Large intestine (tissue), 3 donors: ENCODE measurements around the gene CDK19. TPM values are rescaled to one million over a fixed set of nuclear protein-coding genes. Genes with fewer than 3 reads are reported as not detected.
A peak's percentile ranks its signal among the peaks of the same experiment; 100 is the strongest.
"Not testable (repeated sequence)": the region's sequence is repeated elsewhere in the genome, so short reads cannot be mapped to it uniquely, and the experiment has no call there.

Experiments used
- DNase-seq, 2 donors: peaks; one replicate each; pipeline versions ENCODE4 v3.0.0 to v3.0.0-alpha.2; 2013
- H3K27ac ChIP-seq: one replicate; pipeline ENCODE4 v1.5.1; 2013; ENCODE audit warnings: low read length
- H3K27me3 ChIP-seq: 2 replicates; pipeline ENCODE4 v1.6.1; 2013; ENCODE audit warnings: low read length; ENCODE audit not compliant: control insufficient read depth, insufficient read depth
- H3K36me3 ChIP-seq: 2 replicates; pipeline ENCODE4 v1.6.1; 2013; ENCODE audit warnings: low read length; ENCODE audit not compliant: control insufficient read depth, insufficient read depth
- H3K4me1 ChIP-seq: one replicate; pipeline ENCODE4 v1.6.1; 2013; ENCODE audit warnings: low read length; ENCODE audit not compliant: control insufficient read depth, insufficient read depth
- H3K4me3 ChIP-seq: one replicate; pipeline ENCODE4 v1.5.1; 2013; ENCODE audit warnings: low read length
- H3K9me3 ChIP-seq: one replicate; pipeline ENCODE4 v1.6.1; 2013; ENCODE audit warnings: mild to moderate bottlenecking, low read depth, low read length, moderate library complexity; ENCODE audit not compliant: control insufficient read depth
- WGBS: methylation state at CpG from one replicate; pipeline ENCODE4 v1.1.5; 2013; ENCODE audit warnings: low lambda C conversion rate; ENCODE audit not compliant: insufficient coverage; 5-methylcytosine and 5-hydroxymethylcytosine counted together
- polyA plus RNA-seq: library from polyadenylated mRNA; unstranded; fragments of 120-200 nt; gene quantifications from one replicate; pipeline ENCODE4 v1.2.1, GENCODE V29; 2013

The CDK19 gene
- polyA plus RNA-seq, 1 donor = 18.3 TPM

- peak in 1 of 2 donors; percentile 50 for DNase-seq
- Histone ChIP-seq H3K27me3 (no peaks in the 10 kb centered on the region), H3K4me1 (no peaks in the 10 kb centered on the region), H3K36me3 (peaks cover 4% of the 10 kb centered on the region), H3K9me3 (peaks cover 13% of the 10 kb centered on the region), H3K4me3 (no peak overlapping the region), H3K27ac (peak overlapping the region; percentile 43)
- WGBS = 40% methylated on average over 1 of the region's 4 CpGs
These were observed 76.3 kb downstream of the CDK19 start for GRCh38 chr6:110738899-110739365.

- no peak overlapping the region for H3K4me3 ChIP-seq
- H3K4me1 ChIP-seq = no peaks in the 10 kb centered on the region
- DNase-seq = no peak
- H3K9me3 ChIP-seq = no peaks in the 10 kb centered on the region
- peaks cover 2% of the 10 kb centered on the region for H3K36me3 ChIP-seq
- WGBS = no CpG with 5 or more reads among the region's 4 CpGs
- no peak overlapping the region for H3K27ac ChIP-seq
- H3K27me3 ChIP-seq = no peaks in the 10 kb centered on the region
These were observed 79.6 kb downstream of the CDK19 start for GRCh38 chr6:110735666-110736065.

DNA sequence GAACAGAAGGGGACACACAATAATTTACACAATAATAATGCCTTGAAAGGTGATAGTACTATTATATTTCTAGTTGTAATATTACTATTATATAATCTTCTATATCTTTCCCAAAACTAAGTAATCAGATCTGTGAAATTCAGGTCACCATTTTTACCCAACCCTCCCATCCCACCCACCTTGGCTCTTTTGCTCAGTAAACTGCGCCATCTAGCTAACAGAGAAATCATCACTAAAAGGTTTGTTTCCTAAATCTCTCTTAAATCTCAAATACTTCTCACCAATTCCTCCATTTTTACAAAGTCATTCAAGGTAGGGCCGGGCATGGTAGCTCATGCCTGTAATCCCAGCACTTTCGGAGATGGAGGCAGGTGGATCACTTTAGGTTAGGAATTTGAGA, 83.4 kb downstream of the CDK19 start:
- Histone ChIP-seq H3K4me3 (no peak overlapping the region), H3K27me3 (no peaks in the 10 kb centered on the region), H3K9me3 (no peaks in the 10 kb centered on the region), H3K4me1 (no peaks in the 10 kb centered on the region), H3K36me3 (peaks cover 2% of the 10 kb centered on the region), H3K27ac (no peak overlapping the region)
- no CpG with 5 or more reads among the region's 3 CpGs for WGBS
- DNase-seq = no peak

GRCh38 chr6:110731196-110731595, 84.1 kb downstream of the CDK19 start:
- peaks cover 2% of the 10 kb centered on the region for H3K36me3 ChIP-seq
- no peak overlapping the region for H3K4me3 ChIP-seq
- no peaks in the 10 kb centered on the region for H3K4me1 ChIP-seq
- WGBS = 96% methylated on average over 4 of the region's 4 CpGs
- no peaks in the 10 kb centered on the region for H3K9me3 ChIP-seq
- H3K27ac ChIP-seq = no peak overlapping the region
- no peak for DNase-seq
- H3K27me3 ChIP-seq = no peaks in the 10 kb centered on the region

GRCh38 chr6:110728501-110728900, 86.8 kb downstream of the CDK19 start:
- Histone ChIP-seq H3K9me3 (no peaks in the 10 kb centered on the region), H3K4me1 (no peaks in the 10 kb centered on the region), H3K36me3 (no peaks in the 10 kb centered on the region), H3K4me3 (no peak overlapping the region), H3K27me3 (no peaks in the 10 kb centered on the region), H3K27ac (no peak overlapping the region)
- DNase-seq = no peak
- WGBS = 83% methylated on average over 1 of the region's 1 CpG

GRCh38 chr6:110723017-110723416, 92.3 kb downstream of the CDK19 start:
- Histone ChIP-seq H3K27ac (no peak overlapping the region), H3K4me3 (no peak overlapping the region), H3K9me3 (no peaks in the 10 kb centered on the region), H3K27me3 (no peaks in the 10 kb centered on the region), H3K4me1 (no peaks in the 10 kb centered on the region), H3K36me3 (peaks cover 3% of the 10 kb centered on the region)
- no CpG with 5 or more reads among the region's 3 CpGs for WGBS
- DNase-seq = no peak

DNA sequence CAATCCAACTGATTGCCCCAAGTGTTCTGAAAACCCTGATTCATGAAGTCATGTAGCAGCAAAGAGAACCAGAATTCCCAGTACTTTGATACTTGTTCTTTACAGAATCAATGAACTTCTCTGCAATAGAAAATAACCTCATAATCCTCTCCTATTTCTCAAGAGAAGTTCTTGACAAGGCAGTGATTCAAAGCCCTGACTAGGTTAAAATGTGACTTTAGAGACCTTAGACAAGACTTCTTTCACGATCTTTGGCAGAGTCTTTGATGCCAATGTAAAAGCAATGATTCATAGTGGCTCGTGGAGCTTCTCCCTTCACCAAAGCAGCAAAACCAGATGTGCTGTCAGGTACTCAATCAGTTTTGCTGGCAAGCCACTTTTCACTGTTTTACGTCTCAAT, 95.2 kb downstream of the CDK19 start:
- no peak for DNase-seq
- no CpG with 5 or more reads among the region's 3 CpGs for WGBS
- Histone ChIP-seq H3K27me3 (no peaks in the 10 kb centered on the region), H3K9me3 (no peaks in the 10 kb centered on the region), H3K27ac (no peak overlapping the region), H3K4me1 (no peaks in the 10 kb centered on the region), H3K36me3 (peaks cover 3% of the 10 kb centered on the region), H3K4me3 (no peak overlapping the region)

DNA sequence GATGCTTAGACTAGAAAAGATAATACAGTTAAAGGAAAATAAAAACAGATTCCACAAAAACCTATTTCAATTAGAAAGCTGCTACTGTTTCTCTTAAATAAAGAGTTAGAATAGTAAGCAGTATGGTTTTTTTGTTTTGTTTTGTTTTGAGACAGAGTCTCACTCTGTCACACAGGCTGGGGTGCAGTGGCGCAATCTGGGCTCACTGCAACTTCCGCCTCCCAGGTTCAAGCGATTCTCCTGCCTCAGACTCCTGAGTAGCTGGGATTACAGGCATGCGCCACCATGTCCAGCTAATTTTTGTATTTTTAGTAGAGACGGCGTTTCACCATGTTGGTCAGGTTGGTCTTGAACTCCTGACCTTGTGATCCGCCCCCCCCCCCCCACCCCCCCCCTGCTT, 95.7 kb downstream of the CDK19 start:
- not testable (repeated sequence) for DNase-seq, H3K9me3 ChIP-seq, H3K4me1 ChIP-seq, H3K4me3 ChIP-seq, H3K27ac ChIP-seq, H3K27me3 ChIP-seq, H3K36me3 ChIP-seq
- whole genome bisulfite sequencing = no CpG with 5 or more reads among the region's 7 CpGs

- Histone ChIP-seq H3K36me3 (peaks cover 2% of the 10 kb centered on the region), H3K9me3 (no peaks in the 10 kb centered on the region), H3K27me3 (no peaks in the 10 kb centered on the region), H3K4me1 (no peaks in the 10 kb centered on the region), H3K27ac (no peak overlapping the region), H3K4me3 (no peak overlapping the region)
- no CpG with 5 or more reads among the region's 1 CpG for WGBS
- DNase-seq = no peak
These were observed 101.1 kb downstream of the CDK19 start for GRCh38 chr6:110714143-110714542.

- Histone ChIP-seq H3K9me3 (no peaks in the 10 kb centered on the region), H3K27me3 (no peaks in the 10 kb centered on the region), H3K4me1 (no peaks in the 10 kb centered on the region), H3K36me3 (peaks cover 2% of the 10 kb centered on the region), H3K27ac (no peak overlapping the region), H3K4me3 (no peak overlapping the region)
- 90% methylated on average over 2 of the region's 3 CpGs for WGBS
- no peak for DNase-seq
These were observed 103.0 kb downstream of the CDK19 start for GRCh38 chr6:110712238-110712637.

GRCh38 chr6:110710115-110710514, 105.2 kb downstream of the CDK19 start:
- no peaks in the 10 kb centered on the region for H3K4me1 ChIP-seq
- H3K27ac ChIP-seq = no peak overlapping the region
- DNase-seq = no peak
- WGBS = no CpG with 5 or more reads among the region's 3 CpGs
- no peaks in the 10 kb centered on the region for H3K27me3 ChIP-seq
- H3K36me3 ChIP-seq = peaks cover 2% of the 10 kb centered on the region
- no peak overlapping the region for H3K4me3 ChIP-seq
- no peaks in the 10 kb centered on the region for H3K9me3 ChIP-seq
